H9 (cell line): ENCODE measurements around the gene TXNDC8. TPM values are rescaled to one million over a fixed set of nuclear protein-coding genes. Genes with fewer than 3 reads are reported as not detected.

Experiments
- DNase-seq: peaks from one replicate; pipeline ENCODE4 v3.0.0-alpha.2; 2017
- H2AFZ ChIP-seq: one replicate; pipeline ENCODE4 v1.6.1; 2013; ENCODE audit warnings: mild to moderate bottlenecking, low read length, control low read depth, moderate library complexity
- H2AK5ac ChIP-seq: 2 replicates; pipeline ENCODE4 v1.6.1; 2013; ENCODE audit warnings: low read length, control low read depth, mixed read lengths; ENCODE audit not compliant: insufficient read length
- H2BK120ac ChIP-seq: one replicate; pipeline ENCODE4 v1.6.1; 2013; ENCODE audit warnings: low read depth, mild to moderate bottlenecking, low read length, control low read depth, inconsistent platforms; ENCODE audit not compliant: poor library complexity, severe bottlenecking
- H2BK12ac ChIP-seq: 2 replicates; pipeline ENCODE4 v1.6.1; 2013; ENCODE audit warnings: low read length, control low read depth, mixed read lengths, low read depth; ENCODE audit not compliant: insufficient read length
- H2BK15ac ChIP-seq: 2 replicates; pipeline ENCODE4 v1.6.1; 2013; ENCODE audit warnings: low read depth, low read length, control low read depth
- H2BK20ac ChIP-seq: one replicate; pipeline ENCODE4 v1.6.1; 2013; ENCODE audit warnings: low read depth, mild to moderate bottlenecking, low read length, control low read depth, inconsistent platforms; ENCODE audit not compliant: poor library complexity, severe bottlenecking
- H2BK5ac ChIP-seq: 2 replicates; pipeline ENCODE4 v1.6.1; 2013; ENCODE audit warnings: low read length, control low read depth, mixed read lengths; ENCODE audit not compliant: insufficient read length
- H3K14ac ChIP-seq: 2 replicates; pipeline ENCODE4 v1.6.1; 2013; ENCODE audit warnings: low read length, control low read depth; ENCODE audit not compliant: insufficient read depth
- H3K18ac ChIP-seq: 2 replicates; pipeline ENCODE4 v1.6.1; 2013; ENCODE audit warnings: low read depth, mild to moderate bottlenecking, mixed read lengths, low read length, control low read depth; ENCODE audit not compliant: insufficient read length
- H3K23ac ChIP-seq: 2 replicates; pipeline ENCODE4 v1.6.1; 2013; ENCODE audit warnings: low read length, control low read depth, mixed read lengths, low read depth; ENCODE audit not compliant: insufficient read length
- H3K23me2 ChIP-seq: 2 replicates; pipeline ENCODE4 v1.6.1; 2013; ENCODE audit warnings: low read depth, mild to moderate bottlenecking, mixed read lengths, low read length, control low read depth; ENCODE audit not compliant: insufficient read length, poor library complexity, severe bottlenecking
- H3K27ac ChIP-seq: 2 replicates; pipeline ENCODE4 v1.5.1; 2013; ENCODE audit warnings: low read length, control low read depth, mixed read lengths, low read depth; ENCODE audit not compliant: insufficient read length
- H3K27me3 ChIP-seq: 2 replicates; pipeline ENCODE4 v1.6.1; 2013; ENCODE audit warnings: low read length, control low read depth, inconsistent platforms; ENCODE audit not compliant: insufficient read depth
- H3K4ac ChIP-seq: 2 replicates; pipeline ENCODE4 v1.6.1; 2013; ENCODE audit warnings: low read depth, mild to moderate bottlenecking, control low read depth, inconsistent platforms, low read length, moderate library complexity
- H3K4me1 ChIP-seq: 2 replicates; pipeline ENCODE4 v1.6.1; 2013; ENCODE audit warnings: low read length, control low read depth, inconsistent platforms; ENCODE audit not compliant: insufficient read depth
- H3K4me2 ChIP-seq: 2 replicates; pipeline ENCODE4 v1.6.1; 2013; ENCODE audit warnings: low read length, control low read depth, mixed read lengths; ENCODE audit not compliant: insufficient read length, insufficient read depth
- H3K56ac ChIP-seq: 2 replicates; pipeline ENCODE4 v1.6.1; 2013; ENCODE audit warnings: low read depth, mild to moderate bottlenecking, mixed read lengths, low read length, control low read depth; ENCODE audit not compliant: insufficient read length
- H3K79me1 ChIP-seq: 2 replicates; pipeline ENCODE4 v1.6.1; 2013; ENCODE audit warnings: low read depth, mild to moderate bottlenecking, moderate library complexity, low read length, control low read depth, inconsistent platforms; ENCODE audit not compliant: insufficient read depth, poor library complexity, severe bottlenecking
- H3K79me2 ChIP-seq: 2 replicates; pipeline ENCODE4 v1.6.1; 2013; ENCODE audit warnings: low read length, control low read depth, inconsistent platforms; ENCODE audit not compliant: insufficient read depth
- H3K9ac ChIP-seq: 2 replicates; pipeline ENCODE4 v1.6.1; 2013; ENCODE audit warnings: low read length, control low read depth, mixed read lengths; ENCODE audit not compliant: insufficient read length; ENCODE audit errors: extremely low read depth
- H3K9me3 ChIP-seq: one replicate; pipeline ENCODE4 v1.6.1; 2013; ENCODE audit warnings: low read depth, low read length, inconsistent platforms; ENCODE audit not compliant: control insufficient read depth
- H3T11ph ChIP-seq: one replicate; pipeline ENCODE4 v1.6.1; 2013; ENCODE audit warnings: mild to moderate bottlenecking, low read length, control low read depth, inconsistent platforms
- H4K20me1 ChIP-seq: one replicate; pipeline ENCODE4 v1.6.1; 2013; ENCODE audit not compliant: control insufficient read depth, insufficient read length, insufficient read depth
- H4K5ac ChIP-seq: 2 replicates; pipeline ENCODE4 v1.6.1; 2013; ENCODE audit warnings: low read depth, mild to moderate bottlenecking, mixed read lengths, low read length, control low read depth; ENCODE audit not compliant: insufficient read length
- H4K8ac ChIP-seq: replicated peaks from 2 replicates; pipeline ENCODE4 v1.6.1; 2013; ENCODE audit warnings: low read length, control low read depth, mixed read lengths, low read depth; ENCODE audit not compliant: insufficient read length
- H4K91ac ChIP-seq: 2 replicates; pipeline ENCODE4 v1.6.1; 2013; ENCODE audit warnings: low read depth, mild to moderate bottlenecking, moderate library complexity, mixed read lengths, low read length, control low read depth; ENCODE audit not compliant: insufficient read length
- H3K27ac Mint-ChIP-seq, 3 experiments: 2 replicates in 2 of 3; 3 replicates in 1 of 3; pipeline ENCODE4 v1.8.0; 2020 to 2021; ENCODE audit warnings: mixed read lengths in 3 of 3, mild to moderate bottlenecking in 1 of 3, moderate library complexity in 1 of 3
- H3K27me3 Mint-ChIP-seq: 2 replicates; pipeline ENCODE4 v1.8.0; 2021; ENCODE audit warnings: low read depth, mild to moderate bottlenecking, moderate library complexity, mixed read lengths
- H3K36me3 Mint-ChIP-seq, 3 experiments: 2 replicates in 2 of 3; 3 replicates in 1 of 3; pipeline ENCODE4 v1.8.0; 2020 to 2021; ENCODE audit warnings: low read depth in 3 of 3, mixed read lengths in 3 of 3; ENCODE audit not compliant: insufficient read depth in 1 of 3
- H3K4me1 Mint-ChIP-seq, 2 experiments: 2 replicates each; pipeline ENCODE4 v1.8.0; 2020; ENCODE audit warnings: mixed read lengths in 2 of 2
- H3K4me3 Mint-ChIP-seq, 2 experiments: 2 replicates in 1 of 2; 3 replicates in 1 of 2; pipeline ENCODE4 v1.8.0; 2020 to 2021; ENCODE audit warnings: mild to moderate bottlenecking in 2 of 2, mixed read lengths in 2 of 2, moderate library complexity in 1 of 2
- H3K9me3 Mint-ChIP-seq, 2 experiments: 2 replicates in 1 of 2; 3 replicates in 1 of 2; pipeline ENCODE4 v1.8.0; 2020; ENCODE audit warnings: mild to moderate bottlenecking in 2 of 2, mixed read lengths in 2 of 2, moderate library complexity in 1 of 2
- WGBS: extraction: QIAGEN DNeasy Blood & Tissue Kit; methylation state at CpG from one replicate; pipeline ENCODE4 v1.1.7; 2013; ENCODE audit warnings: missing lambda C conversion rate, low lambda C conversion rate, mixed read lengths; ENCODE audit not compliant: insufficient read length; ENCODE audit errors: extremely low coverage; 5-methylcytosine and 5-hydroxymethylcytosine counted together
- total RNA-seq: library from RNA; stranded (reverse); gene quantifications from 2 replicates; pipeline ENCODE4 v1.2.1, GENCODE V29; 2021
- TF ChIP-seq, protein P1 (sequence below): fragments of 200-600 bp; sonication (generic); conservative IDR thresholded peaks from 3 replicates; pipeline ENCODE4 v1.8.0; 2021; ENCODE audit warnings: antibody characterized with exemption, mild to moderate bottlenecking

Gene TXNDC8
- total RNA-seq, 1 experiment from 2014 or later, result not detected

DNA sequence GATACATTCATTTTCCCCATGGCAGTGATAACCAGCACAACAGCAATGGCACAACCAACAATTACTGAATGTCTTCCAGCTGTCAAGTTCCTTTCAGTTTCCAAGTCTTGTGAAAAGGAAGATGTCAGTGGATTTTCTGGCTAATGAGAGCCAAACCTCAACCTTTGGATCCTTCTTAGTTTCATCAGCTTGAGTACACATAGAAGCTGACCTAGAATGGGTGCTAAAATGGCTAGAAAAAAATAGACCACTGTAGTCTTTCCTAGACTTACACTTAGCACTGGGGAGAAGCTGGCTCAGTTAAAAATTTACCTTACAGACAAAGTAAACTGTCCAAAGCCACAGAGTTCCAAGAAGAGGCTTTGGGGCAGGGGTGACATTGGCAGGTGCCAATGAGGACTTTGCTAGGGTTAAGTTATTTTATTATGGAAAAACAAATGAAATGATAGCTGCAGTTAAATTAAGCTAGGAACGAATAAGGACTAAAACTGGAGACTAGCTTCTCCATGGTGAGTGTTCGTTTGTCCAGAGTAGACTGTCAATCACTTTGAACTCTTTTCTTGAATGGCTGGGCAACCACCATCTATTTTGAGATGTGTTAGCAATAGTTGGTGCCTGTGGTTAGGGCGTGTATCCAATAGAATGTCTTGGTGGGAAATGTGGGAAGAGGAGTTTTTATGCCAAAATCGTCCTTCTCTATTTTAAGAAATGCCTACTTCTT lies 55.5 kb downstream of the TXNDC8 start:
- Histone ChIP-seq H4K8ac (no peak overlapping the region), H4K91ac (no peak overlapping the region), H2BK20ac (no peak overlapping the region), H2BK15ac (no peak overlapping the region), H4K20me1 (no peaks in the 10 kb centered on the region), H3K56ac (no peak overlapping the region), H2AK5ac (no peak overlapping the region), H2BK120ac (no peak overlapping the region), H3K14ac (no peak overlapping the region), H3K9ac (no peak overlapping the region), H3K23me2 (no peaks in the 10 kb centered on the region), H4K5ac (no peak overlapping the region), H3K27me3 (no peaks in the 10 kb centered on the region), H3K23ac (no peak overlapping the region), H3K4ac (no peak overlapping the region), H3K4me1 (no peaks in the 10 kb centered on the region), H3K79me1 (no peaks in the 10 kb centered on the region), H3K79me2 (no peaks in the 10 kb centered on the region), H2BK5ac (no peak overlapping the region), H3K4me2 (no peak overlapping the region), H3K27ac (no peak overlapping the region), H2AFZ (no peak overlapping the region), H3T11ph (no peak overlapping the region), H3K18ac (no peak overlapping the region), H2BK12ac (no peak overlapping the region), H3K9me3 (no peaks in the 10 kb centered on the region)
- H3K9me3 Mint-ChIP-seq, result no peaks in the 10 kb centered on the region
- H3K4me3 Mint-ChIP-seq, result no peak overlapping the region
- whole genome bisulfite sequencing, result no CpG with 5 or more reads among the region's 4 CpGs
- H3K36me3 Mint-ChIP-seq, result no peaks in the 10 kb centered on the region; a peak in 1 of 7 replicates
- no peak overlapping the region for H3K27ac Mint-ChIP-seq
- no peak for DNase-seq
- peaks cover 3% of the 10 kb centered on the region in 2 experiments; a peak in 3 of 4 replicates for H3K4me1 Mint-ChIP-seq
- no peaks in the 10 kb centered on the region for H3K27me3 Mint-ChIP-seq
- TF ChIP-seq, protein P1, sequence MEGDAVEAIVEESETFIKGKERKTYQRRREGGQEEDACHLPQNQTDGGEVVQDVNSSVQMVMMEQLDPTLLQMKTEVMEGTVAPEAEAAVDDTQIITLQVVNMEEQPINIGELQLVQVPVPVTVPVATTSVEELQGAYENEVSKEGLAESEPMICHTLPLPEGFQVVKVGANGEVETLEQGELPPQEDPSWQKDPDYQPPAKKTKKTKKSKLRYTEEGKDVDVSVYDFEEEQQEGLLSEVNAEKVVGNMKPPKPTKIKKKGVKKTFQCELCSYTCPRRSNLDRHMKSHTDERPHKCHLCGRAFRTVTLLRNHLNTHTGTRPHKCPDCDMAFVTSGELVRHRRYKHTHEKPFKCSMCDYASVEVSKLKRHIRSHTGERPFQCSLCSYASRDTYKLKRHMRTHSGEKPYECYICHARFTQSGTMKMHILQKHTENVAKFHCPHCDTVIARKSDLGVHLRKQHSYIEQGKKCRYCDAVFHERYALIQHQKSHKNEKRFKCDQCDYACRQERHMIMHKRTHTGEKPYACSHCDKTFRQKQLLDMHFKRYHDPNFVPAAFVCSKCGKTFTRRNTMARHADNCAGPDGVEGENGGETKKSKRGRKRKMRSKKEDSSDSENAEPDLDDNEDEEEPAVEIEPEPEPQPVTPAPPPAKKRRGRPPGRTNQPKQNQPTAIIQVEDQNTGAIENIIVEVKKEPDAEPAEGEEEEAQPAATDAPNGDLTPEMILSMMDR, result no peak
